PC-9 (cell line): ENCODE measurements around the gene STX12. TPM values are rescaled to one million over a fixed set of nuclear protein-coding genes. Genes with fewer than 3 reads are reported as not detected.
A peak's percentile ranks its signal among the peaks of the same experiment; 100 is the strongest.

ENCODE experiments used
- BruUV-seq: library from RNA; stranded (reverse); fragments of 400-500 nt; replicated peaks from 2 replicates; lab custom pipeline; 2021; lab: Mats Ljungman, UMichigan
- CTCF ChIA-PET: fragments of 300-600 bp; sonication (Branson Sonifier 250); formaldehyde crosslinking; loops from one replicate; lab custom pipeline; 2022; ENCODE audit warnings: antibody characterized with exemption; lab: Charles Lee
- POLR2A ChIA-PET: fragments of 300-600 bp; sonication (Branson Sonifier 250); formaldehyde crosslinking; loops from one replicate; lab custom pipeline; 2022; ENCODE audit warnings: antibody characterized with exemption; ENCODE audit not compliant: unreplicated experiment; lab: Charles Lee
- DNase-seq, 2 experiments: peaks; one replicate each; pipeline versions ENCODE4 v3.0.0 to v3.0.0-alpha.2; 2015 to 2022; ENCODE audit warnings: mixed read lengths in 1 of 2
- H2AFZ ChIP-seq: fragments of 200-600 bp; sonication (generic); 2 replicates; pipeline ENCODE4 v1.8.1; 2017; ENCODE audit warnings: antibody characterized with exemption
- H3F3A ChIP-seq: fragments of 200-600 bp; sonication (generic); 2 replicates; pipeline ENCODE4 v1.8.1; 2017; ENCODE audit warnings: antibody characterized with exemption, mild to moderate bottlenecking, low read depth; ENCODE audit not compliant: insufficient read depth
- H3K27ac ChIP-seq: fragments of 200-600 bp; sonication (generic); 2 replicates; pipeline ENCODE4 v1.6.1; 2016; ENCODE audit warnings: mixed run types
- H3K27me3 ChIP-seq: fragments of 200-600 bp; sonication (generic); 2 replicates; pipeline ENCODE4 v1.6.1; 2016; ENCODE audit warnings: low read depth, mixed run types; ENCODE audit not compliant: insufficient read depth
- H3K36me3 ChIP-seq: fragments of 200-600 bp; sonication (generic); 2 replicates; pipeline ENCODE4 v1.6.1; 2016; ENCODE audit warnings: low read depth, mixed run types
- H3K4me1 ChIP-seq: fragments of 200-600 bp; sonication (generic); replicated peaks from 2 replicates; pipeline ENCODE4 v1.6.1; 2016; ENCODE audit warnings: mixed run types; ENCODE audit not compliant: insufficient read depth
- H3K4me2 ChIP-seq: fragments of 200-600 bp; sonication (generic); 2 replicates; pipeline ENCODE4 v1.6.1; 2017; ENCODE audit warnings: mixed run types
- H3K4me3 ChIP-seq: fragments of 200-600 bp; sonication (generic); 2 replicates; pipeline ENCODE4 v1.6.1; 2016; ENCODE audit warnings: mixed run types
- H3K79me2 ChIP-seq: fragments of 200-600 bp; sonication (generic); 2 replicates; pipeline ENCODE4 v1.6.1; 2017; ENCODE audit warnings: low read depth, mixed run types
- H3K9me2 ChIP-seq: fragments of 200-600 bp; sonication (generic); 2 replicates; pipeline ENCODE4 v1.8.1; 2017; ENCODE audit warnings: mild to moderate bottlenecking; ENCODE audit not compliant: insufficient read depth
- H3K9me3 ChIP-seq: fragments of 200-600 bp; sonication (generic); 2 replicates; pipeline ENCODE4 v1.8.1; 2016; ENCODE audit warnings: low read depth; ENCODE audit not compliant: insufficient read depth
- H4K20me1 ChIP-seq: fragments of 200-600 bp; sonication (generic); 2 replicates; pipeline ENCODE4 v1.8.1; 2017; ENCODE audit not compliant: insufficient read depth
- EZH2 ChIP-seq: fragments of 200-600 bp; sonication (generic); IDR thresholded peaks from 2 replicates; pipeline ENCODE4 v1.8.0; 2017; ENCODE audit warnings: antibody characterized with exemption, low read depth
- intact Hi-C: fragments of 100-400 bp; cut with micrococcal nuclease; formaldehyde crosslinking; loops from one replicate; pipeline ENCODE4 v1.10.0; 2022; ENCODE audit not compliant: unreplicated experiment
- total RNA-seq: library from RNA; stranded (reverse); gene quantifications from 2 replicates; pipeline ENCODE4 v1.2.3, GENCODE V29; 2021
- TF ChIP-seq, protein P1 (sequence below): fragments of 200-600 bp; sonication (generic); conservative IDR thresholded peaks from 2 replicates; pipeline ENCODE4 v1.6.1; 2017; ENCODE audit warnings: mixed run types, antibody characterized with exemption, mild to moderate bottlenecking, moderate library complexity

Gene STX12
- total RNA-seq, 1 experiment from 2014 or later, result 23.7 TPM

DNA sequence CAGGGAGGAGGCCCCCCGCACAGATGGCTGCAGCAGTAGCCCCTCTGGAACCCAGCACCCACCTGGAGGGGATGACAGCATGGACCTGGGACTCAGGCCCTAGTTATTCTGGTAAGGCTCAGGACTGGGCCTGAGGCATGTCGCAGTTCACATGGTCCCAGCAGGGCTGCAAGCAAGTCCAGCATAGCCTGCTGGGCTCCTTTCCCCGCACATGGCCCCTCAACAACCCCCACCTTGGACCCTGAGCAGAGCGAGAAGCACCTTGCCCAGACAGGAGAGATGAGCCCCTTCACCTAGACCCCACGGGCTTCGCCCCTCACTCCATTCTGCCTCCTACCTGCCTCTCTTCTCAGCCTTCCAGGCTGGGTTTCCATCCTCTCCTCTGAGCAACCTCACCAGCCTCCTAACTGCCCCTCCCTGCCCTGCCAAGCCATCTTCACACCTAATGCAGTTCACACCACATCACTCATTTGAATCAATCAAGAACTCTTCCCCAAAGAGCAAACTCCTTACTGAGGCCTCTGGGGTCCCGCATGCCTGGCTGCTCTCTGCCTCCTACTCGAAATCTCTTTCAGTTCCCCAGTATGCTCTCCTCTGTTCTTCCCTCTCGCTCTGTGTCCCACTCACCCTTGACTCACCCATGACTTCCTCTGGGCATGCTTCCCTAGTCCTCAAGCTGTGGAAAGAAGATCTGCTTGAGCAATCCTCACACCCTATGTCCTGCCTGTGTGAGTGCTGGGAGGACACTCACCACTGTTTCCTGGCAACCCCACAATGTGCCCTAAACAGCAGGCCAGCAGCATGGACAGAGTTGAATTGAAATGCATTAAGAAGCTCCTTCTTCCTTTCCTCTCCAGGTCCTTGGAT lies 89.9 kb downstream of the STX12 start:
- BruUV-seq, result no TSS peak
- Histone ChIP-seq H4K20me1 (no peaks in the 10 kb centered on the region), H2AFZ (peak overlapping the region; percentile 68; the same call in 1 of the 2 replicates), H3F3A (peaks cover 12% of the 10 kb centered on the region; the same call in 1 of the 2 replicates), H3K79me2 (no peaks in the 10 kb centered on the region), H3K27ac (peak overlapping the region; percentile 61), H3K9me3 (no peaks in the 10 kb centered on the region), H3K27me3 (no peaks in the 10 kb centered on the region), H3K36me3 (no peaks in the 10 kb centered on the region), H3K4me2 (peak overlapping the region; percentile 52), H3K9me2 (no peaks in the 10 kb centered on the region), H3K4me3 (no peak overlapping the region), H3K4me1 (peaks cover 25% of the 10 kb centered on the region)
- peak; percentile 75 to 92 for DNase-seq
- ChIA-PET POLR2A (no interaction called here), CTCF (no interaction called here)
- TF ChIP-seq, protein P1, sequence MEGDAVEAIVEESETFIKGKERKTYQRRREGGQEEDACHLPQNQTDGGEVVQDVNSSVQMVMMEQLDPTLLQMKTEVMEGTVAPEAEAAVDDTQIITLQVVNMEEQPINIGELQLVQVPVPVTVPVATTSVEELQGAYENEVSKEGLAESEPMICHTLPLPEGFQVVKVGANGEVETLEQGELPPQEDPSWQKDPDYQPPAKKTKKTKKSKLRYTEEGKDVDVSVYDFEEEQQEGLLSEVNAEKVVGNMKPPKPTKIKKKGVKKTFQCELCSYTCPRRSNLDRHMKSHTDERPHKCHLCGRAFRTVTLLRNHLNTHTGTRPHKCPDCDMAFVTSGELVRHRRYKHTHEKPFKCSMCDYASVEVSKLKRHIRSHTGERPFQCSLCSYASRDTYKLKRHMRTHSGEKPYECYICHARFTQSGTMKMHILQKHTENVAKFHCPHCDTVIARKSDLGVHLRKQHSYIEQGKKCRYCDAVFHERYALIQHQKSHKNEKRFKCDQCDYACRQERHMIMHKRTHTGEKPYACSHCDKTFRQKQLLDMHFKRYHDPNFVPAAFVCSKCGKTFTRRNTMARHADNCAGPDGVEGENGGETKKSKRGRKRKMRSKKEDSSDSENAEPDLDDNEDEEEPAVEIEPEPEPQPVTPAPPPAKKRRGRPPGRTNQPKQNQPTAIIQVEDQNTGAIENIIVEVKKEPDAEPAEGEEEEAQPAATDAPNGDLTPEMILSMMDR, result no peak
- no peak for TF ChIP-seq EZH2
- intact Hi-C loops, result no loop called here

DNA sequence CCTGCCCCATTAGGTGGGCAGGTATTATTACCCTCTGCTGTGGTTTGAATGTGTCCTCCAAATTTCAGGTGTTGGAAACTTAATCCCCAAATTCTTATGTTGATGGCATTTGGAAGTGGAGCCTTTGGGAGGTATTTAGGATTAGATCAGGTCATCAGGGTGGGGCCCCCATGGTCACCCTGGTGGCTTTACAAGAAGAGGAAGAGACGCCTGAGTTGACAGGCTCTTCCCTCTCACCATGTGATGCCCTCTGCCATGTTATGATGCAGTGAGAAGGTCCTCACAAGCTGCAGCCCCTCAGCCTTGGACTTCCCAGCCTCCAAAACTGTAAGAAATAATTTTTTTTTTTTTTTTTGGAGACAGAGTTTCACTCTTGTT lies 90.5 kb downstream of the STX12 start:
- ChIA-PET CTCF (no interaction called here), POLR2A (no interaction called here)
- TF ChIP-seq, protein P1, result no peak
- TF ChIP-seq EZH2, result no peak
- no peak for DNase-seq
- Histone ChIP-seq H3K4me1 (peaks cover 25% of the 10 kb centered on the region), H3K36me3 (no peaks in the 10 kb centered on the region), H3K4me3 (no peak overlapping the region), H3K79me2 (no peaks in the 10 kb centered on the region), H3K9me3 (no peaks in the 10 kb centered on the region), H3K27ac (peak overlapping the region; percentile 61), H3K9me2 (no peaks in the 10 kb centered on the region), H3K4me2 (peak overlapping the region; percentile 52), H3F3A (peaks cover 12% of the 10 kb centered on the region; the same call in 1 of the 2 replicates), H3K27me3 (no peaks in the 10 kb centered on the region), H4K20me1 (no peaks in the 10 kb centered on the region), H2AFZ (no peak overlapping the region)
- intact Hi-C loops, result no loop called here
- no TSS peak for BruUV-seq

DNA sequence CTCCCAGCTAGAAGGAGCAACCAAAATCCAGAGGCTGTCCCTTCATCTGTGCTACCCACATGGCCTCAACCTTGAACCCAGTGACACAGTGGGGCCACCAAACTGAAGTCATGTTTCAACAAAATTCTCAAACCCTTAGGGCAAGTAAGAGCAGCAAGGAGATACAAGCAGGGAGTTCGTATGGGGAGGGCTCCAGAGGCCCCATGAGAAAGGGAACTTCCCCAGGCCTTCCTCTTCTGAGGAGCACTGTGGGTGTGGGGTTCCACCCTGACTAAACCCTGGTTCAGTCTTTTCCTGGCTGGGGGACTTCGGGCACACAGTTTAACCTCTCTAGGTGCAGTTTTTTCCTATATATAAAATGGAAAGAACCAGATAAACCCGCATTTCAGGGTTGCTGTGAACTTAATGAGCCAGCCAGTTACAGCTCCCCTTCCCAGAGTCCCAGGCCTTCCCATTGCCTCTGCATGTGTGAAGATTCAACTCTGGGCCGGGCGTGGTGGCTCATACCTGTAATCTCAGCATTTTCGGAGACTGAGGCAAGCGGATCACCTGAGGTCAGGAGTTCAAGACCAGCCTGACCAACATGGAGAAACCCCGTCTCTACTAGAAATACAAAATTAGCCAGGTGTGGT lies 91.4 kb downstream of the STX12 start:
- BruUV-seq, result no TSS peak
- Histone ChIP-seq H3K36me3 (no peaks in the 10 kb centered on the region), H3K4me3 (no peak overlapping the region), H3K9me3 (no peaks in the 10 kb centered on the region), H3K9me2 (no peaks in the 10 kb centered on the region), H2AFZ (no peak overlapping the region), H4K20me1 (no peaks in the 10 kb centered on the region), H3K4me2 (peak overlapping the region; percentile 52), H3K27ac (peak overlapping the region; percentile 61), H3K4me1 (peaks cover 25% of the 10 kb centered on the region), H3K27me3 (no peaks in the 10 kb centered on the region), H3K79me2 (no peaks in the 10 kb centered on the region), H3F3A (peaks cover 12% of the 10 kb centered on the region; the same call in 1 of the 2 replicates)
- POLR2A ChIA-PET, result interaction anchor here (0.7 kb wide), 1 partner anchor 11 kb away, joined by 3 read pairs; no protein-coding TSS in a partner anchor
- CTCF ChIA-PET, result no interaction called here
- peak; percentile 17 to 59 for DNase-seq
- no peak for TF ChIP-seq EZH2
- TF ChIP-seq, protein P1, result no peak
- intact Hi-C loops, result no loop called here
